H9 (cell line): Measurements from ENCODE around the gene ZFR2. TPM values are rescaled to one million over a fixed set of nuclear protein-coding genes. Genes with fewer than 3 reads are reported as not detected.

Experiments
- DNase-seq: peaks from one replicate; pipeline ENCODE4 v3.0.0-alpha.2; 2017
- H2AFZ ChIP-seq: one replicate; pipeline ENCODE4 v1.6.1; 2013; ENCODE audit warnings: mild to moderate bottlenecking, low read length, control low read depth, moderate library complexity
- H2AK5ac ChIP-seq: 2 replicates; pipeline ENCODE4 v1.6.1; 2013; ENCODE audit warnings: low read length, control low read depth, mixed read lengths; ENCODE audit not compliant: insufficient read length
- H2BK120ac ChIP-seq: one replicate; pipeline ENCODE4 v1.6.1; 2013; ENCODE audit warnings: low read depth, mild to moderate bottlenecking, low read length, control low read depth, inconsistent platforms; ENCODE audit not compliant: poor library complexity, severe bottlenecking
- H2BK12ac ChIP-seq: 2 replicates; pipeline ENCODE4 v1.6.1; 2013; ENCODE audit warnings: low read length, control low read depth, mixed read lengths, low read depth; ENCODE audit not compliant: insufficient read length
- H2BK15ac ChIP-seq: 2 replicates; pipeline ENCODE4 v1.6.1; 2013; ENCODE audit warnings: low read depth, low read length, control low read depth
- H2BK20ac ChIP-seq: one replicate; pipeline ENCODE4 v1.6.1; 2013; ENCODE audit warnings: low read depth, mild to moderate bottlenecking, low read length, control low read depth, inconsistent platforms; ENCODE audit not compliant: poor library complexity, severe bottlenecking
- H2BK5ac ChIP-seq: 2 replicates; pipeline ENCODE4 v1.6.1; 2013; ENCODE audit warnings: low read length, control low read depth, mixed read lengths; ENCODE audit not compliant: insufficient read length
- H3K14ac ChIP-seq: 2 replicates; pipeline ENCODE4 v1.6.1; 2013; ENCODE audit warnings: low read length, control low read depth; ENCODE audit not compliant: insufficient read depth
- H3K18ac ChIP-seq: 2 replicates; pipeline ENCODE4 v1.6.1; 2013; ENCODE audit warnings: low read depth, mild to moderate bottlenecking, mixed read lengths, low read length, control low read depth; ENCODE audit not compliant: insufficient read length
- H3K23ac ChIP-seq: 2 replicates; pipeline ENCODE4 v1.6.1; 2013; ENCODE audit warnings: low read length, control low read depth, mixed read lengths, low read depth; ENCODE audit not compliant: insufficient read length
- H3K23me2 ChIP-seq: 2 replicates; pipeline ENCODE4 v1.6.1; 2013; ENCODE audit warnings: low read depth, mild to moderate bottlenecking, mixed read lengths, low read length, control low read depth; ENCODE audit not compliant: insufficient read length, poor library complexity, severe bottlenecking
- H3K27ac ChIP-seq: 2 replicates; pipeline ENCODE4 v1.5.1; 2013; ENCODE audit warnings: low read length, control low read depth, mixed read lengths, low read depth; ENCODE audit not compliant: insufficient read length
- H3K27me3 ChIP-seq: 2 replicates; pipeline ENCODE4 v1.6.1; 2013; ENCODE audit warnings: low read length, control low read depth, inconsistent platforms; ENCODE audit not compliant: insufficient read depth
- H3K4ac ChIP-seq: 2 replicates; pipeline ENCODE4 v1.6.1; 2013; ENCODE audit warnings: low read depth, mild to moderate bottlenecking, control low read depth, inconsistent platforms, low read length, moderate library complexity
- H3K4me1 ChIP-seq: 2 replicates; pipeline ENCODE4 v1.6.1; 2013; ENCODE audit warnings: low read length, control low read depth, inconsistent platforms; ENCODE audit not compliant: insufficient read depth
- H3K4me2 ChIP-seq: 2 replicates; pipeline ENCODE4 v1.6.1; 2013; ENCODE audit warnings: low read length, control low read depth, mixed read lengths; ENCODE audit not compliant: insufficient read length, insufficient read depth
- H3K56ac ChIP-seq: 2 replicates; pipeline ENCODE4 v1.6.1; 2013; ENCODE audit warnings: low read depth, mild to moderate bottlenecking, mixed read lengths, low read length, control low read depth; ENCODE audit not compliant: insufficient read length
- H3K79me1 ChIP-seq: 2 replicates; pipeline ENCODE4 v1.6.1; 2013; ENCODE audit warnings: low read depth, mild to moderate bottlenecking, moderate library complexity, low read length, control low read depth, inconsistent platforms; ENCODE audit not compliant: insufficient read depth, poor library complexity, severe bottlenecking
- H3K79me2 ChIP-seq: 2 replicates; pipeline ENCODE4 v1.6.1; 2013; ENCODE audit warnings: low read length, control low read depth, inconsistent platforms; ENCODE audit not compliant: insufficient read depth
- H3K9ac ChIP-seq: 2 replicates; pipeline ENCODE4 v1.6.1; 2013; ENCODE audit warnings: low read length, control low read depth, mixed read lengths; ENCODE audit not compliant: insufficient read length; ENCODE audit errors: extremely low read depth
- H3K9me3 ChIP-seq: one replicate; pipeline ENCODE4 v1.6.1; 2013; ENCODE audit warnings: low read depth, low read length, inconsistent platforms; ENCODE audit not compliant: control insufficient read depth
- H3T11ph ChIP-seq: one replicate; pipeline ENCODE4 v1.6.1; 2013; ENCODE audit warnings: mild to moderate bottlenecking, low read length, control low read depth, inconsistent platforms
- H4K20me1 ChIP-seq: one replicate; pipeline ENCODE4 v1.6.1; 2013; ENCODE audit not compliant: control insufficient read depth, insufficient read length, insufficient read depth
- H4K5ac ChIP-seq: 2 replicates; pipeline ENCODE4 v1.6.1; 2013; ENCODE audit warnings: low read depth, mild to moderate bottlenecking, mixed read lengths, low read length, control low read depth; ENCODE audit not compliant: insufficient read length
- H4K8ac ChIP-seq: replicated peaks from 2 replicates; pipeline ENCODE4 v1.6.1; 2013; ENCODE audit warnings: low read length, control low read depth, mixed read lengths, low read depth; ENCODE audit not compliant: insufficient read length
- H4K91ac ChIP-seq: 2 replicates; pipeline ENCODE4 v1.6.1; 2013; ENCODE audit warnings: low read depth, mild to moderate bottlenecking, moderate library complexity, mixed read lengths, low read length, control low read depth; ENCODE audit not compliant: insufficient read length
- H3K27ac Mint-ChIP-seq, 3 experiments: 2 replicates in 2 of 3; 3 replicates in 1 of 3; pipeline ENCODE4 v1.8.0; 2020 to 2021; ENCODE audit warnings: mixed read lengths in 3 of 3, mild to moderate bottlenecking in 1 of 3, moderate library complexity in 1 of 3
- H3K27me3 Mint-ChIP-seq: 2 replicates; pipeline ENCODE4 v1.8.0; 2021; ENCODE audit warnings: low read depth, mild to moderate bottlenecking, moderate library complexity, mixed read lengths
- H3K36me3 Mint-ChIP-seq, 3 experiments: 2 replicates in 2 of 3; 3 replicates in 1 of 3; pipeline ENCODE4 v1.8.0; 2020 to 2021; ENCODE audit warnings: low read depth in 3 of 3, mixed read lengths in 3 of 3; ENCODE audit not compliant: insufficient read depth in 1 of 3
- H3K4me1 Mint-ChIP-seq, 2 experiments: 2 replicates each; pipeline ENCODE4 v1.8.0; 2020; ENCODE audit warnings: mixed read lengths in 2 of 2
- H3K4me3 Mint-ChIP-seq, 2 experiments: 2 replicates in 1 of 2; 3 replicates in 1 of 2; pipeline ENCODE4 v1.8.0; 2020 to 2021; ENCODE audit warnings: mild to moderate bottlenecking in 2 of 2, mixed read lengths in 2 of 2, moderate library complexity in 1 of 2
- H3K9me3 Mint-ChIP-seq, 2 experiments: 2 replicates in 1 of 2; 3 replicates in 1 of 2; pipeline ENCODE4 v1.8.0; 2020; ENCODE audit warnings: mild to moderate bottlenecking in 2 of 2, mixed read lengths in 2 of 2, moderate library complexity in 1 of 2
- CTCF ChIP-seq: fragments of 200-600 bp; sonication (generic); conservative IDR thresholded peaks from 3 replicates; pipeline ENCODE4 v1.8.0; 2021; ENCODE audit warnings: antibody characterized with exemption, mild to moderate bottlenecking
- WGBS: extraction: QIAGEN DNeasy Blood & Tissue Kit; methylation state at CpG from one replicate; pipeline ENCODE4 v1.1.7; 2013; ENCODE audit warnings: missing lambda C conversion rate, low lambda C conversion rate, mixed read lengths; ENCODE audit not compliant: insufficient read length; ENCODE audit errors: extremely low coverage; 5-methylcytosine and 5-hydroxymethylcytosine counted together
- total RNA-seq: library from RNA; stranded (reverse); gene quantifications from 2 replicates; pipeline ENCODE4 v1.2.1, GENCODE V29; 2021

Gene ZFR2
- total RNA-seq, 1 experiment from 2014 or later: 18.3 TPM

DNA sequence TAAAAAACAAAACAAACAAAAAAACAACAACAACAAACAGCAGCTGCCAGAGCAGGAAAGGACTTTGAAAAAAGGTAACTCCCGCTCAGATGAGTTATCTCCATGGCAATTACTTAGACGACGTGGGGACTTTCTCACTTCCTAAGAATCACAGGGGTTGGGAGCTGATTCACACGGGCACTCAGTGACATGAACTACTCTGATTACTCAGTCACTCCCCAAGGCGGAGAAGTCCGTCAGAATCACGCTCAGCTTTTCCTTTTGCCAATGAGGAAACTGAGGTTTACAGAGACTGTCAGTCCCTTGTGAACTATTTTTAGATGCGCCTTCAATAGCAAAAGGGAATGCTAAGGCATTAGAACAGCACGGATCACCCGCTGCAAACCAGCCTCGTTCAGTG is 50.4 kb downstream of the ZFR2 start:
- H3K18ac ChIP-seq: no peak overlapping the region
- H2BK20ac ChIP-seq: no peak overlapping the region
- H3K23me2 ChIP-seq: no peaks in the 10 kb centered on the region
- Mint-ChIP-seq H3K27me3 (peaks cover 18% of the 10 kb centered on the region), H3K9me3 (no peaks in the 10 kb centered on the region), H3K4me3 (no peak overlapping the region), H3K4me1 (no peaks in the 10 kb centered on the region; a peak in 1 of 4 replicates), H3K27ac (no peak overlapping the region), H3K36me3 (no peaks in the 10 kb centered on the region)
- H3K9ac ChIP-seq: no peak overlapping the region
- no peak overlapping the region for H3K56ac ChIP-seq
- no CpG with 5 or more reads among the region's 11 CpGs for WGBS
- H3K4ac ChIP-seq: no peak overlapping the region
- H3K79me2 ChIP-seq: no peaks in the 10 kb centered on the region
- no peaks in the 10 kb centered on the region for H3K9me3 ChIP-seq
- no peak overlapping the region for H2BK15ac ChIP-seq
- peaks cover 2% of the 10 kb centered on the region for H4K20me1 ChIP-seq
- H2BK12ac ChIP-seq: no peak overlapping the region
- H3K79me1 ChIP-seq: no peaks in the 10 kb centered on the region
- H2BK5ac ChIP-seq: no peak overlapping the region
- no peak overlapping the region for H3K23ac ChIP-seq
- H2AFZ ChIP-seq: no peak overlapping the region
- no peak overlapping the region for H3K14ac ChIP-seq
- no peak overlapping the region for H3T11ph ChIP-seq
- no peak overlapping the region for H4K8ac ChIP-seq
- no peaks in the 10 kb centered on the region for H3K4me1 ChIP-seq
- H3K4me2 ChIP-seq: no peak overlapping the region
- H2AK5ac ChIP-seq: no peak overlapping the region
- TF ChIP-seq CTCF: no peak
- H2BK120ac ChIP-seq: no peak overlapping the region
- no peak overlapping the region for H4K91ac ChIP-seq
- no peaks in the 10 kb centered on the region for H3K27me3 ChIP-seq
- no peak for DNase-seq
- no peak overlapping the region for H3K27ac ChIP-seq
- no peak overlapping the region for H4K5ac ChIP-seq
